T-helper 9 cell (primary cell): ENCODE results near the gene NEGR1.

Experiments
- DNase-seq: peaks from one replicate; pipeline ENCODE4 v3.0.0-alpha.2; 2020

Gene NEGR1

GRCh38 chr1:71666609-71667008 is 615.7 kb downstream of the NEGR1 start:
- no peak for DNase-seq

GRCh38 chr1:71660411-71660810 is 621.9 kb downstream of the NEGR1 start:
- DNase-seq = no peak

DNA sequence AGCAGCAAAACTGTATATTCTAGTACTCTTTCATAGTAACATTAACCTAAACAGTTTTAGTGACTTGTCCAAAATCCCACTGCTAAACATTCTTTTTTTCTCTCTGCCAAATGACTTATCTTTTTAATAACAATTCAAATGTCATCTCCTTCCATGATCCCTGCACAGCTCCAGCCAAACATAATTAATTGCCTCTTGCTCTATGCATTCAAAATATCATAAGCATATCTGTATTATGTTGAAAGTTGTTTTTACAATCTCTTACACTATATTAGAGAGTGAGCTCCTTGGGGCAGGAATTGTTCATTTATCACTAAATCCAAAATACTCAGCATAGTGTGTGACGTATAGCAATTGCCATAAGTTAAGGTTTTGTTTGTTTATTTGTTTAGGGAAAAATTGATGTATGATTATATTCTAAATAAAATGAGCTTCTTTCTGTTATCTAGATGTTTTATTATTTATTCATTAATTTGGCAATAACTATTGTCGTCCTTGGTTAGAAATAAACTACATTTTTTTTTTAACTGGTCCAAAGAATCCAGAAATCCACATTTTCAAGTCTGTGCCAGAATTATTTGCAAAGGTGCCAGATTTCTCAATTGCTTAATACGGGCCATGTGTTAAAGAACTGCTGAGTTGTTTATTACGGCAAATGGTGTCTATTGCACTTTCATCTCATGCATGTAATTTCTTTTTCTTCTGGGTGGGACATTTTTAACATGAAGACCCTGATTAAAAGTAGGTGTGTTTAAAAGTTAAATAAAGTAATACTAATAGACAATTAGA is 624.3 kb downstream of the NEGR1 start:
- DNase-seq = no peak

- no peak for DNase-seq
Observed at GRCh38 chr1:71656902-71657301, 625.4 kb downstream of the NEGR1 start.

DNA sequence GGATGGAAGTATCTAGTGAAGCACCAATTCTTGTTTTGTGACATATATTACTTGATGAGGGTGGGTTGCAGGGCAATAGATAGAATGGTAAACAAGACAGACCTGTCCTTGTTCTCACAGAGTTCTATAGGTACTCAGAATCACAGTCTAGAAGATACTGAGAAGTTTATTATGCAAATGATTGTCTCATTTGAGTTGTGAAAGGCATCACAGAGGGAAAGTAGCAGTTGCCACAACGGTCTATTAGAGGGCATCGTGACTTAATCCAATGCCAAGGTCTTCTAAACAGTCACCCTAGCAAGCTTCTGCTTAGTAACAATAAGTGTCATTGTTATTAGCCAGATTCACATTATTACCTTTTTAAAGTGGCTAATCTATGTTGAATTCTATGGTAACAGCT is 626.7 kb downstream of the NEGR1 start:
- no peak for DNase-seq

GRCh38 chr1:71653952-71654351 is 628.4 kb downstream of the NEGR1 start:
- DNase-seq = no peak

- DNase-seq = no peak
Observed at GRCh38 chr1:71651214-71651613, 631.1 kb downstream of the NEGR1 start.

DNA sequence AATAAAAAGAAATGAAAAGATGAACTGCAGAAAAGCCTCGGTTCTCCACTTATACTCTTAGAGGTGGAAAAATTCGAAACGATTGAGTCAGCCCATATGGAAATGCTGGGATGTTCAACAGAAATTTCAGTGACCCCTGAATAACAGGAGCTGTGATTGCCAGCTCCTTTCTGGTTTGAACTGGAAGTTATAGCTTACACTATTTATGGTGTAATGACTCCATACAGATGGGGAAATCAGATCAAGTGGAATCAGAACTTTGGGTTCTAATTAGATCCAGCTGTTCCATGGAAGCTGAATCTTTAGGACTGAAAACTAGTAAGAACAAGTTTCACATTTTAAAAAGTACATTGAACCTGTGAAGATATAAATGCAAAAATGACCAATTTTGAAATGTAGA is 632.2 kb downstream of the NEGR1 start:
- no peak for DNase-seq

DNA sequence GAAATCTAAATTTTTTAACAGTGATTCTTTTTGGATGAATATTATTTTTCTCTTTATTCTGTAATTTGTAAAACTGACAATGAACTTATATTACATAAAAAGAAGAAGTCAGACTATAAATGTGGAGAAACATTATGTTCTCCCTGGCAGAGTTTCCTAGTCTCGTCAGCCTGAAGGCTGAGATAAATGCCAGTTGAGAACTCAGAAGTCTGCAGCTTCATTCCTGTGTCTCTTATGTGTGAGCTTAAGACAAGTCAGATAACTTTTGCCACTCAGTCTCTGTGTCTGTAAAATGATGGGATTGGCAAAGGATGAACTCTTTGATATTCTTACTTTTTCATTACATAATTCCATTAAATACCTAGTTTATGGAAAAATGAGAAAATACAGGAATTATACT is 632.7 kb downstream of the NEGR1 start:
- DNase-seq = no peak

DNA sequence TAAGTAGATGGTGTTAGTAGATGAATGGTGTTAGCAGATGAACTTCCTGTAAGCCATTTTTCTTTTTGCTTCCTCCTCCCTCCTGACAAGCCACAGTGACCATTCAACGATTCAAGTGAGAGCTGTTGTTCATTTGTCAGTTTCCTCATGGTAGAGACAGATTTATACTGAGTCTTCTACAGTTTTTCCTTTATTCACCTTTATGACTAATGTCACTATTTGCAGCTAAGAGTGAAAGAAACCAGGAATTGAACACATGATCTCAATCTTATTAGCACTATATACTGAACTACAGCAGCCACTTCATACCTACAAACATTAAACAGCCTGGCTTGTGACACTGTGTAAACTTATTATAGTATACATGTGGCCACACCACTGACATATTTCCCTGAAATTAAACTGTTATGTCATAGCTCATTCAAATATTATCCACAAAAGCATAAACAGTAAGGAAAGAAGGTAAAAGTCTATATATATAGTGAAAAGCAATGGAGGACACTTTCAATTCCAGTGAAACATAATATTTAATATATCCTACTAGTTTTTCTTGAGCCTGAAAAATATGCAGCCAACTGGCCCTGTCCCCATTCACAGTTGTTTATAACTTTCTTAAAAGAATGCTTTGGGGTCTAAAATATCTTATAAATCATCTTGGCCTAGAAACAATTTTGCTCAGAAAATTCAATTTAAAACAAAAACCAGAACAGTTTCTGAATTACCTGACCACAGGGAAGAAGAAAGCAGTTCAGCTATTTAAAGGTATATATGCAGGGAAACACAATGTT is 634.6 kb downstream of the NEGR1 start:
- no peak for DNase-seq

DNA sequence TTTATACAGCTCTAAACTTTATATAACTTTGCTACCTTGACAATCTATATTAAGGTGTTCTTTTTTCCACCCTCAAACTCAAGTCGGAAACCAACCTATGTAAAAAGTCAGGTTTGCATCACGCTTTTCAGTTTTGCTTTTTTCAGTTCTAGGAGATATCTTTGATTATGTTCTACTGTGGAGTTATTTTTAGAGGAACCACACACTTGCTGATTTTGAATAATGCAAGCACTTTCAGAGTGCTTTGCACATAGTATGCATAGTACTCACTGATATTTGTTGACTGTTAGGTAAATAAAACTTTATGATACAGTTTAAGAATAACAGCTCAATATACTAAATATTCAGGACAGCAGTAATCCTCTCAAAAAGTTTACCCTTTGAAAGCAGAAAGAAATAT is 637.3 kb downstream of the NEGR1 start:
- DNase-seq = no peak

GRCh38 chr1:71641903-71642302 is 640.4 kb downstream of the NEGR1 start:
- no peak for DNase-seq

GRCh38 chr1:71640998-71641397 is 641.3 kb downstream of the NEGR1 start:
- no peak for DNase-seq

DNA sequence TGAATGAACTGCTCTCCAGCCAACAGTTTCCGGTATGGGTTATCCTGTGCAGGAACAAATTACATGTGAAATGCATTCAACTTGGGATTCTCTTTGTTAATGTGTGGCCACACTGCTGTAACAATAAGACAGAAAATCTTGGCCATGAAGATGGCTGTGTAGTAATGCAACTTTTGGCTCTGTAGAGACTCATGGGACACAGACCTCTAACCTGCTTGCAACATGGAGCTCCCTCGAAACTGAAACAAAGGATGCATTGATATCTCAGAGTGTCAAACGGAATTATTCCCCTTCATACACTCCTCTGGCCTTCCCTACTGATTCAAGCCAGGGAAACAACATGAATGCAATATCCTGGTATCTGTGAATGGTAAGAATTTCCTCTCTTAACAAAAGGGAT is 642.2 kb downstream of the NEGR1 start:
- no peak for DNase-seq

DNA sequence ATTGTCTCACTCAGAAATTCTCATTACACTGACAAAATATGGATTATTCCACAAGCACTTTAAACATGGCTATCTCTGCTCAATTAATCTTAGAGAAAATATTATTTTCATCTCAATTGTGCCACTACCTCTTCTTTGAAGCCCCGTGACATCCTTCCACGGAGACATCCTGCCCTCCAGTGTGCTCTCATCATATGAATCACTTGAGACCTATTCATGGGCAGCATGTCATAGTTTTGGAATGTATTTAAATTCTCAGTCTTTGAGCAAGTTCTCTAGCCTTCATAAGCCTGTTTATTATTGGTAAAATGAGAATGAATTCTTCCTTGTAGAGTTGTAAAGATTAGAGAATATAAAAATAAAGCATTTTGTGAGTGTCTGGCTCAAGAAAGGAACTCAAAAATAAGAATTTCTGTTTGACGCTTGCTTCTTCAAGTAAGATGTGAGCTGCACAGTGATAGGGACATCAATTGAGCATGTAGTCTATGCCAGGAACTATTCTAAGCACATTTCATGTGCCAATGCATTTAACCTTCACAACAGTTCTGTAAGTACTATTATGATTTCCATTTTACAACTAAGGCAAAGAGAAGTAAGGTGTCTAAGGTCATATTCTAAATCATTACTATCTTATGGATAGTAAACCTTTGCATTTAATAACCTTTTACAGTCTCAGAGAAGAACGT is 644.1 kb downstream of the NEGR1 start:
- DNase-seq = no peak

DNA sequence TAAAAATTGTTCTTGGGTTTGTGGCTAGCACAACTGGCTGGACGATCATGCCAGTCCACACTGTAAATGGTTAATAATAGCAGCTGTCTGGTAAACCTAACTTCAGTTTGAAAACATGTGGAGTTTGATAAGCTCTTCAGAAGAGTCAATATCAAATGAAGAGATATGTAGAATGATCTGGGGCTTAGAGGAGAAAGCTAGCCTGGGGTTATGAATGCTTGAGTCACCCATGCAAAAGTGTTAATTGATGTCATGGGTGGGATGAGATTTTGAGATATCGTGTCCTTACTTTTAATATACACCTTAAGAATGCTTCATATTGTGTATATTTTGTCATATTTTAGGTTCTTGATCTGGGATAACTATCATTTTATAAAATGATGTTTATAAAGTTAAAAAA is 646.8 kb downstream of the NEGR1 start:
- DNase-seq = no peak

- DNase-seq = no peak
Observed at GRCh38 chr1:71634159-71634558, 648.2 kb downstream of the NEGR1 start.

GRCh38 chr1:71630073-71630472 is 652.3 kb downstream of the NEGR1 start:
- no peak for DNase-seq

DNA sequence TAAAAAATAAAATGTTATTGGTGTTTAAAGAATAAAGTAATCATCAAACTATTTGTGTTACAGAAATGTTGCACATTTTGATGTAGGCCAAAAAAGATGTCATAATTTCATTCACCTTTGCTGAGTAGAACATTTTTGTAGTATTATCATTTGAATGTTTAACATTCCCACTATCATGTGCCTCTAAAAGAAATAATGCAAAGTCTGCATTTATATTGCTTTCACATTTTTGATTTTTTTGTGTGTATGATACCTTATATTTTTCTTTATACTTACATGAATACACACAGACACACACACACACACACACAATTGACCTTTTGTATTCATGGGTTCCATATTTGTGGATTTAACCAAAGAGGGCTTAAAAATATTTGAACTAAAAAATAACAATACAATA is 657.3 kb downstream of the NEGR1 start:
- DNase-seq = no peak

DNA sequence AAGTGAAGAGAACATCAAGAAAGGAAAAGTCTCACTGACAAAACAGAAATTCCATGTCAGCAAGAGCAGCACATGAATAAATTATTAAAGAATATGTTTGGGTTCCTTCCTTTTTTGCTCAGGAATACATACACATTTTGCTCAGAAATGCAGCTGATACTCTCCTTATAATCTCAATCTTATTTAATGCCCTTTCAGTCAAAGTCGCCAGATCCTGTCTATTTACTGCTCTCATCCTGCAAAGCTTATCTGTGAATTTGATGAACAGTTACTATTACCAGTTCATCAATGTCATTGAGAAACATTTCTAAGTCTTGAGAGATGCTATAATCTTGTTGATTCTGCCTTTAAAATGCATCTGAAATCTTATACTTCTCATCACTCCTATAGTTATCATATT is 658.5 kb downstream of the NEGR1 start:
- DNase-seq = no peak

- DNase-seq = no peak
Observed at GRCh38 chr1:71621785-71622184, 660.6 kb downstream of the NEGR1 start.

DNA sequence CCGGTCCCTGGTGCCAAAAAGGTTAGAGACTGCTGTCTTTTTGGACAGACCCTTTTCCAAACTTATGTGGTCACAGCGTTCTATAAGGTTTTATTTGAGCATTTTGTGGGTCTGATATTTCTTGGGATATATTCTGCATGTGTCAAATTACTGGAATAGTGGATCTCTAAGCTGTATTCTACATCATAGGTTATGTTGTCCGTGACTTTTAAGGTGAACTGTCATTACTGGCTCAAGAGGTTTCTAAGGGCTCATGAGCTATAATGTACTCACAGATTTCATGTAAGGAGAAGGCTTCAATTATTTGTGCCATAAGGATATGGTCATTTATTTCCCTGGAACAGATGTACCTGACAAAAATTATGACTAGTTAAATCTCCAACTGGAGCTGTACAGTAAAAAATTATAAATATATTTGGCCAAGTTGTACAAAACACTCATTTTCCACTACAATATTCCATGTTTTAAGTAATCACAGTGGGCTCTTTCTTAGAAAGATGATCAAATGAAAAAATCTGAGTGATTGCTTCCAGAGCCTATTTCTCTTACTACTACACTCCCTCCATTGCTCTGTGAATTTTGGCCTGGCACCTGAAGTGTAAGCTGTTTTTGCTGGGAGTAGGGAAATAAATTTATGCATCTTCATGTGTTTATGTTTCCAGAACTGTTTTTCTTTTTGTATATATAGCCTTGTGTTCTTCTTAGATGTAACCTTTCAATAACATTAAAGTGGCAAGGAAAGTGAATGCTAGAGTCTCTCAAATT is 663.4 kb downstream of the NEGR1 start:
- DNase-seq = no peak

GRCh38 chr1:71618191-71618590 is 664.1 kb downstream of the NEGR1 start:
- no peak for DNase-seq
